ENCODE results near the gene MEGF10. TPM values are rescaled to one million over a fixed set of nuclear protein-coding genes. Genes with fewer than 3 reads are reported as not detected.

Gene MEGF10
- total RNA-seq, 1 donor from 2014 or later = 8.2 TPM

- DNase-seq (ENCODE audit: low spot score) = no peak
- intact Hi-C loops (cut with DNase I) = no loop called here
- no peak for ATAC-seq
Measured at GRCh38 chr5:127400539-127400938, 109.9 kb downstream of the MEGF10 start.

GRCh38 chr5:127400946-127401670 is 110.5 kb downstream of the MEGF10 start:
- intact Hi-C loops (cut with DNase I) = no loop called here
- no peak for ATAC-seq
- no peak for DNase-seq (ENCODE audit: low spot score)

GRCh38 chr5:127402361-127402760 is 111.8 kb downstream of the MEGF10 start:
- ATAC-seq (no peak), DNase-seq (ENCODE audit: low spot score) (no peak)
- intact Hi-C loops (cut with DNase I) = no loop called here

- ATAC-seq = no peak
- intact Hi-C loops (cut with DNase I) = no loop called here
- no peak for DNase-seq (ENCODE audit: low spot score)
Measured at GRCh38 chr5:127404190-127404589, 113.6 kb downstream of the MEGF10 start.

GRCh38 chr5:127406326-127407121 is 115.9 kb downstream of the MEGF10 start:
- intact Hi-C loops (cut with DNase I) = no loop called here
- DNase-seq (ENCODE audit: low spot score) (no peak), ATAC-seq (no peak)

GRCh38 chr5:127409246-127409917 is 118.8 kb downstream of the MEGF10 start:
- intact Hi-C loops (cut with DNase I) = no loop called here
- DNase-seq (ENCODE audit: low spot score) = no peak
- ATAC-seq = peak; percentile 50

GRCh38 chr5:127409921-127410675 is 119.5 kb downstream of the MEGF10 start:
- ATAC-seq = peak; percentile 52
- intact Hi-C loops (cut with DNase I) = no loop called here
- DNase-seq (ENCODE audit: low spot score) = no peak

GRCh38 chr5:127410959-127411358 is 120.4 kb downstream of the MEGF10 start:
- no peak for ATAC-seq
- no peak for DNase-seq (ENCODE audit: low spot score)
- intact Hi-C loops (cut with DNase I) = no loop called here

GRCh38 chr5:127411381-127411780 is 120.8 kb downstream of the MEGF10 start:
- no peak for ATAC-seq
- intact Hi-C loops (cut with DNase I) = no loop called here
- no peak for DNase-seq (ENCODE audit: low spot score)

- no peak for ATAC-seq
- intact Hi-C loops (cut with DNase I) = no loop called here
- no peak for DNase-seq (ENCODE audit: low spot score)
Measured at GRCh38 chr5:127412698-127413097, 122.1 kb downstream of the MEGF10 start.

- ATAC-seq (no peak), DNase-seq (ENCODE audit: low spot score) (no peak)
- intact Hi-C loops (cut with DNase I) = no loop called here
Measured at GRCh38 chr5:127415034-127415433, 124.4 kb downstream of the MEGF10 start.

- intact Hi-C loops (cut with DNase I) = no loop called here
- no peak for DNase-seq (ENCODE audit: low spot score)
- ATAC-seq = no peak
Measured at GRCh38 chr5:127416906-127417305, 126.3 kb downstream of the MEGF10 start.

- intact Hi-C loops (cut with DNase I) = no loop called here
- ATAC-seq = no peak
- no peak for DNase-seq (ENCODE audit: low spot score)
Measured at GRCh38 chr5:127417528-127417927, 126.9 kb downstream of the MEGF10 start.

- DNase-seq (ENCODE audit: low spot score) (no peak), ATAC-seq (no peak)
- intact Hi-C loops (cut with DNase I) = no loop called here
Measured at GRCh38 chr5:127418367-127418766, 127.8 kb downstream of the MEGF10 start.

GRCh38 chr5:127418974-127419682 is 128.5 kb downstream of the MEGF10 start:
- ATAC-seq (no peak), DNase-seq (ENCODE audit: low spot score) (no peak)
- intact Hi-C loops (cut with DNase I) = no loop called here

- intact Hi-C loops (cut with DNase I) = no loop called here
- ATAC-seq = no peak
- DNase-seq (ENCODE audit: low spot score) = no peak
Measured at GRCh38 chr5:127419683-127420257, 129.2 kb downstream of the MEGF10 start.

- intact Hi-C loops (cut with DNase I) = no loop called here
- no peak for DNase-seq (ENCODE audit: low spot score)
- ATAC-seq = no peak
Measured at GRCh38 chr5:127420758-127421157, 130.2 kb downstream of the MEGF10 start.

- intact Hi-C loops (cut with DNase I) = no loop called here
- ATAC-seq (no peak), DNase-seq (ENCODE audit: low spot score) (no peak)
Measured at GRCh38 chr5:127421471-127421870, 130.9 kb downstream of the MEGF10 start.
